Measurements from ENCODE around the gene ARPC1B. TPM values are rescaled to one million over a fixed set of nuclear protein-coding genes. Genes with fewer than 3 reads are reported as not detected.

Gene ARPC1B
- polyA plus RNA-seq, 1 of the 3 experiments (the other 2 are of a cell fraction) = 836 TPM

DNA sequence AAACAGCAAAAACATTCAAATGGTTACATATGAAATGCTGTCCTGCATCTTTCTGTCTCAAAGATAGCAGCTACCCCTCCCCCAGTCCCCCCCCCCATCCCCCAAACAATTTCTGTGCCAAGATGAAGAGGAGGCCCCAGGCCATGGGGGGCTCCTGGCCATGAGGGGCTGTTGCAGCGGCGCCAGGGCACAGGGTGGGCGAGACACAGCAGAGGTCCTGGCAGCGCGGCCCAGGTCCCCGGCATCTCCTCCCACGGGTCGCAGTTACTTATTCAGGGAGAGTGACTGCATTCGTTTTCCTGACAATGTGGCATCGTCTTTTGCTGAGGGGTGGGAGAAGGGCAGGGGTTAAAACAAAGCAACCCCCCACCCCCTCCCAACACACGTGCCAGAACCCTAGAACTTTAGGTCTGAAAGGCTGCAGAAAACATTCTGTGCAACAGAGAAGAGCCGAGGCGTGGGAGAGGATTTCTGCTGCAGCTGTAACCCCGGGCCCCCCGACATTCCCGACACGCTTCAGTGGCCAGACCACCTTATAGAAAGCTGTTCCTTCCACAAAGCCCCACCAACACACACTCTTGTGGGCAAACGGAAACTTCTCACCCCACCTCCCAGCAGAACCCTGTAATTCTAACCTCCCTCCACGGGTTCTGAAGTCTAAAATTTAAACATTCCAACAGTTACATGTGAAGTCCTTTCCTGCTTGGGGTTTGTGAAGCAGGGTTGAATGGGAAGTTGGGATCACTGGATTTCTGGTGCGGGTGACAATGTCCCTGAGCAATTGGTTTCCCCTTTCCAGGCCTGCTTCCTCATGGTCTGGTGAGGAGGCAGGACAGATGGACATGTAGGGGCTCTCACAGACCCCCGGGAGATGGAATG lies 22.1 kb downstream of the ARPC1B start (continued):
- TF ChIP-seq, protein P1, sequence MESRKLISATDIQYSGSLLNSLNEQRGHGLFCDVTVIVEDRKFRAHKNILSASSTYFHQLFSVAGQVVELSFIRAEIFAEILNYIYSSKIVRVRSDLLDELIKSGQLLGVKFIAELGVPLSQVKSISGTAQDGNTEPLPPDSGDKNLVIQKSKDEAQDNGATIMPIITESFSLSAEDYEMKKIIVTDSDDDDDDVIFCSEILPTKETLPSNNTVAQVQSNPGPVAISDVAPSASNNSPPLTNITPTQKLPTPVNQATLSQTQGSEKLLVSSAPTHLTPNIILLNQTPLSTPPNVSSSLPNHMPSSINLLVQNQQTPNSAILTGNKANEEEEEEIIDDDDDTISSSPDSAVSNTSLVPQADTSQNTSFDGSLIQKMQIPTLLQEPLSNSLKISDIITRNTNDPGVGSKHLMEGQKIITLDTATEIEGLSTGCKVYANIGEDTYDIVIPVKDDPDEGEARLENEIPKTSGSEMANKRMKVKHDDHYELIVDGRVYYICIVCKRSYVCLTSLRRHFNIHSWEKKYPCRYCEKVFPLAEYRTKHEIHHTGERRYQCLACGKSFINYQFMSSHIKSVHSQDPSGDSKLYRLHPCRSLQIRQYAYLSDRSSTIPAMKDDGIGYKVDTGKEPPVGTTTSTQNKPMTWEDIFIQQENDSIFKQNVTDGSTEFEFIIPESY (IDR thresholded peaks at IDR 0.05; ENCODE audit: borderline replicate concordance, low read depth) = no peak
- TF ChIP-seq, protein P2, sequence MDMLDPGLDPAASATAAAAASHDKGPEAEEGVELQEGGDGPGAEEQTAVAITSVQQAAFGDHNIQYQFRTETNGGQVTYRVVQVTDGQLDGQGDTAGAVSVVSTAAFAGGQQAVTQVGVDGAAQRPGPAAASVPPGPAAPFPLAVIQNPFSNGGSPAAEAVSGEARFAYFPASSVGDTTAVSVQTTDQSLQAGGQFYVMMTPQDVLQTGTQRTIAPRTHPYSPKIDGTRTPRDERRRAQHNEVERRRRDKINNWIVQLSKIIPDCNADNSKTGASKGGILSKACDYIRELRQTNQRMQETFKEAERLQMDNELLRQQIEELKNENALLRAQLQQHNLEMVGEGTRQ (IDR thresholded peaks at IDR 0.05; ENCODE audit: borderline replicate concordance, low read depth, low read length) = no peak
- TF ChIP-seq TEAD4 (IDR thresholded peaks at IDR 0.05; ENCODE audit: borderline replicate concordance, insufficient read depth) = no peak
- TF ChIP-seq, protein P3, sequence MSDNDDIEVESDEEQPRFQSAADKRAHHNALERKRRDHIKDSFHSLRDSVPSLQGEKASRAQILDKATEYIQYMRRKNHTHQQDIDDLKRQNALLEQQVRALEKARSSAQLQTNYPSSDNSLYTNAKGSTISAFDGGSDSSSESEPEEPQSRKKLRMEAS (IDR thresholded peaks at IDR 0.05; ENCODE audit: low read depth) = no peak
- no peak for TF ChIP-seq SMC3 (IDR thresholded peaks at IDR 0.05; ENCODE audit: low read depth, low read length)
- no peak for TF ChIP-seq FOSL2 (IDR thresholded peaks at IDR 0.05; ENCODE audit: borderline replicate concordance, low read depth)
- TF ChIP-seq EP300 (IDR thresholded peaks at IDR 0.05; ENCODE audit: borderline replicate concordance in 1 of 2, low read depth in 1 of 2, low read length in 1 of 2) = no peak
- TF ChIP-seq, protein P4, sequence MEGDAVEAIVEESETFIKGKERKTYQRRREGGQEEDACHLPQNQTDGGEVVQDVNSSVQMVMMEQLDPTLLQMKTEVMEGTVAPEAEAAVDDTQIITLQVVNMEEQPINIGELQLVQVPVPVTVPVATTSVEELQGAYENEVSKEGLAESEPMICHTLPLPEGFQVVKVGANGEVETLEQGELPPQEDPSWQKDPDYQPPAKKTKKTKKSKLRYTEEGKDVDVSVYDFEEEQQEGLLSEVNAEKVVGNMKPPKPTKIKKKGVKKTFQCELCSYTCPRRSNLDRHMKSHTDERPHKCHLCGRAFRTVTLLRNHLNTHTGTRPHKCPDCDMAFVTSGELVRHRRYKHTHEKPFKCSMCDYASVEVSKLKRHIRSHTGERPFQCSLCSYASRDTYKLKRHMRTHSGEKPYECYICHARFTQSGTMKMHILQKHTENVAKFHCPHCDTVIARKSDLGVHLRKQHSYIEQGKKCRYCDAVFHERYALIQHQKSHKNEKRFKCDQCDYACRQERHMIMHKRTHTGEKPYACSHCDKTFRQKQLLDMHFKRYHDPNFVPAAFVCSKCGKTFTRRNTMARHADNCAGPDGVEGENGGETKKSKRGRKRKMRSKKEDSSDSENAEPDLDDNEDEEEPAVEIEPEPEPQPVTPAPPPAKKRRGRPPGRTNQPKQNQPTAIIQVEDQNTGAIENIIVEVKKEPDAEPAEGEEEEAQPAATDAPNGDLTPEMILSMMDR (IDR thresholded peaks at IDR 0.05) = no peak

DNA sequence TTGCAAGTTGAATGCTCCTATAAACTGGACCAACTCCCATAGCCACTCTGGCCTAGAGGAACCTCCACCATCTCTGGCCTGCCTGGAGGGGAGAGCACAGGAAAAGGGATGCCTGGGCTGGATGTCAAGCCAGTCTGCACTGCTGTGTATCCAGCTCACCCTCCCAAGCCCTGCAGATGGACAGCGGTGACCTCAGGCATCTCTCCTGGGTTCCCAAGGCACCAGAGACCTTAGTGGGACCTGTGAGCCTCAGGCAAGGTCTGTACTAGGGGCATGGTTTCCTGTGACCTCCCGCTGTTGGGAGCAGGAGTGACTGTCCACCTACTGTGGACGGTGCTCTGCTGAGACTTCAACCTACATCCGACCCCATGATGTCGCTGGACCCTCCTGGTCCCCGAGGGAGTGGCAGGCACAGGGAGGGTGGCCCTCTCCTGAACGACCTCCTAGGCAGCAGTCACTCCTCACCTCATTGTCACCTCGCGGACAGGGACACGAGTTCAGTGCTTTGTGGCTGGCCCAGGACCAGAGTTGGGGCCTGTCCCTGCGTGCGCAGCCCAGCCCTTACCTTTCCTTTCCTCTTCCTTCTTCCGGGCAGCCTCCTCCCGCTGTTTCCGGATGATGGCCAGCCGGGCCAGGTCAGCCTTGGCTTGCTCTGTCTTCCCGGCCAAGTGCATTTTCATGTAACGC lies 22.9 kb downstream of the ARPC1B start:
- peaks cover 0 to 12% of the 10 kb centered on the region in 2 experiments; a peak in 1 of 4 replicates for H3K4me1 ChIP-seq (ENCODE audit: control insufficient read depth in 1 of 2, insufficient read depth in 2 of 2, low read depth in 1 of 2, low read length in 1 of 2)
- no peak for TF ChIP-seq RAD21 (IDR thresholded peaks at IDR 0.05; ENCODE audit: low read length)
- TF ChIP-seq POLR2AphosphoS5 (IDR thresholded peaks at IDR 0.05; ENCODE audit: low read depth, low read length) = peak; percentile 82
- peaks cover 60% of the 10 kb centered on the region for H4K20me1 ChIP-seq (ENCODE audit: insufficient read depth)
- H3K9me3 ChIP-seq = no peaks in the 10 kb centered on the region
- POLR2A ChIA-PET = interaction anchor here (10.2 kb wide), 1 partner anchor 10 kb away, joined by 102 read pairs; the partner anchor contains the start of genes BUD31 and PDAP1
- H3K36me3 ChIP-seq (replicated peaks in 1 of 2; ENCODE audit: control insufficient read depth in 1 of 2, insufficient read depth in 2 of 2, low read length in 1 of 2) = peaks cover 49 to 65% of the 10 kb centered on the region in 2 experiments
- H2AFZ ChIP-seq (ENCODE audit: low read depth) = no peak overlapping the region
- H3F3A ChIP-seq (replicated peaks; ENCODE audit: insufficient read depth) = peaks cover 66% of the 10 kb centered on the region
- peaks cover 25% of the 10 kb centered on the region; the same call in 1 of the 2 replicates for H3K79me2 ChIP-seq (ENCODE audit: insufficient read depth)
- CTCF ChIA-PET = interaction anchor here (1.2 kb wide), 1 partner anchor 10 kb away, joined by 3 read pairs; no protein-coding TSS in a partner anchor
- H3K9me2 ChIP-seq = no peaks in the 10 kb centered on the region
- no peak overlapping the region for H3K4me2 ChIP-seq
- H3K9ac ChIP-seq = no peak overlapping the region
- DNase-seq = no peak
- H3K27ac ChIP-seq (ENCODE audit: low read depth in 2 of 2, low read length in 1 of 2) = peak overlapping the region in 1 of 2 experiments; percentile 3; a peak in 1 of 4 replicates
- H3K4me3 ChIP-seq (ENCODE audit: low read depth in 2 of 2, low read length in 1 of 2) = no peak overlapping the region
- no peaks in the 10 kb centered on the region for H3K27me3 ChIP-seq (ENCODE audit: insufficient read depth)
- WGBS (ENCODE audit: low lambda C conversion rate) = 87% methylated on average over 15 of the region's 18 CpGs

All from SK-N-SH (cell line).